Muscle of leg (tissue), 11 donors: ENCODE results near the gene TTC27. TPM values are rescaled to one million over a fixed set of nuclear protein-coding genes. Genes with fewer than 3 reads are reported as not detected.
"Not testable (repeated sequence)": the region's sequence is repeated elsewhere in the genome, so short reads cannot be mapped to it uniquely, and the experiment has no call there.

ENCODE experiments used
- DNase-seq: peaks from one replicate; pipeline ENCODE4 v3.0.0; 2013
- H3K27ac ChIP-seq: one replicate; pipeline ENCODE4 v1.5.1; 2013; ENCODE audit warnings: mild to moderate bottlenecking, low read length, control low read depth
- H3K27me3 ChIP-seq: one replicate; pipeline ENCODE4 v1.6.1; 2013; ENCODE audit warnings: low read length; ENCODE audit not compliant: control insufficient read depth, insufficient read depth
- H3K36me3 ChIP-seq: one replicate; pipeline ENCODE4 v1.6.1; 2013; ENCODE audit warnings: low read length; ENCODE audit not compliant: control insufficient read depth, insufficient read depth
- H3K4me1 ChIP-seq: one replicate; pipeline ENCODE4 v1.6.1; 2013; ENCODE audit warnings: low read length; ENCODE audit not compliant: control insufficient read depth, insufficient read depth
- H3K4me3 ChIP-seq: one replicate; pipeline ENCODE4 v1.5.1; 2013; ENCODE audit warnings: low read length, control low read depth
- H3K9me3 ChIP-seq: replicated peaks from 2 replicates; pipeline ENCODE4 v1.6.1; 2013; ENCODE audit warnings: low read depth, low read length; ENCODE audit not compliant: control insufficient read depth
- WGBS: methylation state at CpG from one replicate; pipeline ENCODE4 v1.1.5; 2013; ENCODE audit warnings: missing lambda C conversion rate; ENCODE audit not compliant: insufficient coverage; 5-methylcytosine and 5-hydroxymethylcytosine counted together
- polyA plus RNA-seq, 8 donors: library from polyadenylated mRNA; unstranded; fragments of 120-200 nt; gene quantifications; one replicate each; pipeline versions ENCODE4 v1.2.1 to v1.2.3, GENCODE V29; 2013; ENCODE audit warnings: inconsistent platforms in 1 of 8, low replicate concordance in 1 of 8; ENCODE audit not compliant: insufficient read length in 8 of 8, insufficient read depth in 1 of 8
- total RNA-seq: library from RNA; stranded (reverse); fragments of 120-200 nt; gene quantifications from one replicate; pipeline ENCODE4 v1.2.4, GENCODE V29; 2013

The TTC27 gene
- total and polyA plus RNA-seq, 9 donors: 13.0 to 21.8 (median 16.3) TPM

- Histone ChIP-seq H3K9me3 (no peaks in the 10 kb centered on the region), H3K27ac (no peak overlapping the region), H3K27me3 (no peaks in the 10 kb centered on the region), H3K4me1 (no peaks in the 10 kb centered on the region), H3K4me3 (no peak overlapping the region), H3K36me3 (no peaks in the 10 kb centered on the region)
- WGBS: no CpG with 5 or more reads among the region's 3 CpGs
- no peak for DNase-seq
Measured at GRCh38 chr2:32856891-32857290, 229.0 kb downstream of the TTC27 start.

- 94% methylated on average over 6 of the region's 8 CpGs for WGBS
- Histone ChIP-seq H3K9me3 (no peaks in the 10 kb centered on the region), H3K27ac (no peak overlapping the region), H3K36me3 (no peaks in the 10 kb centered on the region), H3K27me3 (no peaks in the 10 kb centered on the region), H3K4me1 (peaks cover 1% of the 10 kb centered on the region), H3K4me3 (no peak overlapping the region)
- DNase-seq: no peak
Measured at GRCh38 chr2:32858713-32859112, 230.9 kb downstream of the TTC27 start.

DNA sequence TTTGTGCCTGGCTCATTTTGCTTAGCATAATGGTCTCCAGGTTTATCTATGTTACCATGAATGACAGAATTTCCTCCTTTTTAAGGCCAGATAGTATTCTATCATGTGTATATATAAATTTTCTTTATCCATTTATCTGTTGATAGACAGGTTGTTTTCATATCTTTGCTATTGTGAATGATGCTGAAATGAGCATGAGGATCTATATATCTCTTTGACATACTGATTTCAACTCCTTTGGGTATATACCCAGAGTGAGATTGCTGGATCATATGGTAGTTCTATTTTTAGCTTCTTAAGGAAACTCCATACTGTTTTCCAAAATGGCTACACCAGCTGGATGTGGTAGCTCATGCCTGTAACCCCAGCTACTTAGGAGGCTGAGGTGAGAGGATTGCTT lies 232.5 kb downstream of the TTC27 start:
- Histone ChIP-seq H3K9me3 (no peaks in the 10 kb centered on the region), H3K4me3 (no peak overlapping the region), H3K27ac (no peak overlapping the region), H3K4me1 (peaks cover 4% of the 10 kb centered on the region), H3K36me3 (no peaks in the 10 kb centered on the region), H3K27me3 (no peaks in the 10 kb centered on the region)
- no peak for DNase-seq

GRCh38 chr2:32862269-32863055 lies 234.6 kb downstream of the TTC27 start:
- WGBS: no CpG with 5 or more reads among the region's 4 CpGs
- Histone ChIP-seq H3K36me3 (no peaks in the 10 kb centered on the region), H3K9me3 (no peaks in the 10 kb centered on the region), H3K4me1 (peaks cover 4% of the 10 kb centered on the region), H3K4me3 (no peak overlapping the region), H3K27me3 (no peaks in the 10 kb centered on the region), H3K27ac (no peak overlapping the region)
- DNase-seq: no peak

- DNase-seq: no peak
- Histone ChIP-seq H3K9me3 (no peaks in the 10 kb centered on the region), H3K27ac (no peak overlapping the region), H3K27me3 (no peaks in the 10 kb centered on the region), H3K4me3 (no peak overlapping the region), H3K36me3 (no peaks in the 10 kb centered on the region), H3K4me1 (peaks cover 4% of the 10 kb centered on the region)
- 54% methylated on average over 2 of the region's 2 CpGs for WGBS
Measured at GRCh38 chr2:32863326-32863725, 235.5 kb downstream of the TTC27 start.

GRCh38 chr2:32863803-32864202 lies 236.0 kb downstream of the TTC27 start:
- Histone ChIP-seq H3K27me3 (no peaks in the 10 kb centered on the region), H3K9me3 (no peaks in the 10 kb centered on the region), H3K4me3 (no peak overlapping the region), H3K36me3 (no peaks in the 10 kb centered on the region), H3K27ac (no peak overlapping the region), H3K4me1 (peaks cover 4% of the 10 kb centered on the region)
- WGBS: 79% methylated on average over 3 of the region's 7 CpGs
- DNase-seq: no peak

GRCh38 chr2:32864334-32865111 lies 236.7 kb downstream of the TTC27 start:
- Histone ChIP-seq H3K27me3 (no peaks in the 10 kb centered on the region), H3K4me1 (peaks cover 4% of the 10 kb centered on the region), H3K36me3 (no peaks in the 10 kb centered on the region), H3K4me3 (no peak overlapping the region), H3K9me3 (no peaks in the 10 kb centered on the region), H3K27ac (no peak overlapping the region)
- DNase-seq: peak; percentile 61
- 80% methylated on average over 1 of the region's 7 CpGs for WGBS

DNA sequence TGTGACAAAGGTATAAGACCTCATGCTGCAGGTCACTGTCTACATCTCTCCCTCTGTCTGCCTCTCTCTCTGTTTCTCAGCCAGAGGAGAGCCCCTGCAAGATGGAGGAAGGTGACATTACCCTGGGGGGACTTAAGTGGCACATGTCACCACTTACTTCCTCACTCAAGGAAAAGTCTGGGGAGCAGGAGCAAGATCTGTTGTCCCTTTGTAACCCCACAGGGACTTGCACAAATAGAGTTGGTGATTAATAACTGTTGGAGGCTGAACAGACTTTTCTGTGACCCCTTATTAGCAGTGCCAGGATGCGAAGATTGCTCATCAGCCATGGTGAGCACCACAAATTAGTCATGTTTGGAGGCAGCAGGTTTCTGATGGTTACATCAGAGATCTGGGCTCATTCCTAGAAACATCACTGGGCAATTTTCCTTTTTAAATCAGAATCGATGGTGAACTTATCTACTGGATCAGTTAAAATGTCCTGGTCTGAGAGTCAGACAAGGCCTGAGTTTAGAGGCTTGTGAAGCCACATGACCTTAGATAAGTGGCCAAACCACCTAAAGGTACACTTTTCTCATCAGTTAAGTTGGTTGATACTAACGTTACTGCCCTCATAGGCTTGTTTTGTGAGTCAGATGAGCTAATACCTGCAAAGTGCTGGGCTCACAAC lies 237.7 kb downstream of the TTC27 start:
- Histone ChIP-seq H3K4me1 (peaks cover 4% of the 10 kb centered on the region), H3K27me3 (no peaks in the 10 kb centered on the region), H3K4me3 (no peak overlapping the region), H3K36me3 (no peaks in the 10 kb centered on the region), H3K9me3 (no peaks in the 10 kb centered on the region), H3K27ac (no peak overlapping the region)
- no peak for DNase-seq
- 72% methylated on average over 2 of the region's 3 CpGs for WGBS

GRCh38 chr2:32866462-32866861 lies 238.6 kb downstream of the TTC27 start:
- not testable (repeated sequence) for H3K27me3 ChIP-seq, H3K27ac ChIP-seq, DNase-seq, H3K4me1 ChIP-seq, H3K9me3 ChIP-seq, H3K4me3 ChIP-seq, H3K36me3 ChIP-seq
- WGBS: no CpG with 5 or more reads among the region's 1 CpG
